ENCODE results near the gene VARS1. TPM values are rescaled to one million over a fixed set of nuclear protein-coding genes. Genes with fewer than 3 reads are reported as not detected.

The VARS1 gene
- total RNA-seq, 1 experiment from 2014 or later: 124 TPM

DNA sequence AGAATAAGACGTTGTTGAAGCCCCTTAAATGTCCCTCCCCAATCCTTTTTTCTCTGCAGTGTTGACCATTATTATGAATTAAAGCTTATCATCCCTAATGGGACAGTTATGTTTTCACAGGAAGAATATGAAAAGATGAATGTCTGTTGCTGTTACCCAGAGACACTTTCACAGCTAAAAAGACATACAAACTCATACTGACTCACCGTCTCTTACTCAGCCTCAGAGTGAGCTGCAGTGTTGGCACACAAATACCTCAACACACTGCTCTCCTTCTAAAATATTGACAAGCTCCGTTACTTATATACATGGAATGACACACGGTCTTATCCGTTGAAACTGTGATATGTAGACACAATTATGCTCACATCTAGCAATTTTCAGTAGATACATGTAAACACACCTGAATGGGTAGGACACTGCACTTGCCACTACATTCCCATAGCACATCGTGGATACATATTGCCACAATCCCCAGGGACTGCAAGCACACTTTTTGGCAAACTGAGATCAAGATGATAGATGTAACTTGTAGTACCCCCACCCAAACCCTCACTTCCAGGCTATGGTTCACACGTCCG lies 42.7 kb downstream of the VARS1 start:
- no peak overlapping the region for H2AFZ ChIP-seq
- intact Hi-C loops (cut with micrococcal nuclease; ENCODE audit: unreplicated experiment): no loop called here
- DNase-seq: no peak
- no TSS peak for BruUV-seq (replicated peaks)
- H3F3A ChIP-seq (ENCODE audit: insufficient read depth, low read depth): peaks cover 13% of the 10 kb centered on the region; the same call in 1 of the 2 replicates
- no peak overlapping the region for H3K27ac ChIP-seq
- no peaks in the 10 kb centered on the region for H3K9me3 ChIP-seq (ENCODE audit: insufficient read depth, low read depth)
- no peak overlapping the region for H3K4me2 ChIP-seq
- peaks cover 3% of the 10 kb centered on the region for H3K4me1 ChIP-seq (replicated peaks; ENCODE audit: insufficient read depth)
- ChIA-PET POLR2A (ENCODE audit: unreplicated experiment) (no interaction called here), CTCF (no interaction called here)
- TF ChIP-seq EZH2 (IDR thresholded peaks at IDR 0.05; ENCODE audit: low read depth) (no peak), CTCF (conservative IDR thresholded peaks at IDR 0.05) (no peak)
- no peaks in the 10 kb centered on the region for H3K79me2 ChIP-seq (ENCODE audit: low read depth)
- H3K27me3 ChIP-seq (ENCODE audit: insufficient read depth, low read depth): no peaks in the 10 kb centered on the region
- H3K4me3 ChIP-seq: no peak overlapping the region
- H3K36me3 ChIP-seq (ENCODE audit: low read depth): no peaks in the 10 kb centered on the region
- H3K9me2 ChIP-seq (ENCODE audit: insufficient read depth): no peaks in the 10 kb centered on the region
- no peaks in the 10 kb centered on the region for H4K20me1 ChIP-seq (ENCODE audit: insufficient read depth)

GRCh38 chr6:31750411-31751022 lies 45.0 kb downstream of the VARS1 start:
- Histone ChIP-seq H2AFZ (no peak overlapping the region), H3K4me2 (no peak overlapping the region), H3K9me2 (ENCODE audit: insufficient read depth) (no peaks in the 10 kb centered on the region), H4K20me1 (ENCODE audit: insufficient read depth) (no peaks in the 10 kb centered on the region), H3K36me3 (ENCODE audit: low read depth) (no peaks in the 10 kb centered on the region), H3K27ac (no peak overlapping the region), H3K27me3 (ENCODE audit: insufficient read depth, low read depth) (no peaks in the 10 kb centered on the region), H3K9me3 (ENCODE audit: insufficient read depth, low read depth) (no peaks in the 10 kb centered on the region), H3K4me3 (no peak overlapping the region), H3F3A (ENCODE audit: insufficient read depth, low read depth) (peaks cover 28% of the 10 kb centered on the region; the same call in 1 of the 2 replicates), H3K4me1 (replicated peaks; ENCODE audit: insufficient read depth) (peaks cover 20% of the 10 kb centered on the region), H3K79me2 (ENCODE audit: low read depth) (no peaks in the 10 kb centered on the region)
- ChIA-PET CTCF (no interaction called here), POLR2A (ENCODE audit: unreplicated experiment) (no interaction called here)
- TF ChIP-seq CTCF (conservative IDR thresholded peaks at IDR 0.05) (no peak), EZH2 (IDR thresholded peaks at IDR 0.05; ENCODE audit: low read depth) (no peak)
- no TSS peak for BruUV-seq (replicated peaks)
- intact Hi-C loops (cut with micrococcal nuclease; ENCODE audit: unreplicated experiment): no loop called here
- DNase-seq: no peak

GRCh38 chr6:31749301-31750036 lies 46.1 kb downstream of the VARS1 start:
- Histone ChIP-seq H3K4me3 (no peak overlapping the region), H3K4me2 (no peak overlapping the region), H3K27me3 (ENCODE audit: insufficient read depth, low read depth) (no peaks in the 10 kb centered on the region), H3K4me1 (replicated peaks; ENCODE audit: insufficient read depth) (peaks cover 20% of the 10 kb centered on the region), H3K27ac (no peak overlapping the region), H3K79me2 (ENCODE audit: low read depth) (no peaks in the 10 kb centered on the region), H2AFZ (no peak overlapping the region), H3K9me3 (ENCODE audit: insufficient read depth, low read depth) (no peaks in the 10 kb centered on the region), H4K20me1 (ENCODE audit: insufficient read depth) (no peaks in the 10 kb centered on the region), H3K36me3 (ENCODE audit: low read depth) (no peaks in the 10 kb centered on the region), H3F3A (ENCODE audit: insufficient read depth, low read depth) (peaks cover 32% of the 10 kb centered on the region; the same call in 1 of the 2 replicates), H3K9me2 (ENCODE audit: insufficient read depth) (no peaks in the 10 kb centered on the region)
- ChIA-PET CTCF (no interaction called here), POLR2A (ENCODE audit: unreplicated experiment) (interaction anchor here (1.0 kb wide), 1 partner anchor 14 kb away, joined by 6 read pairs; no protein-coding TSS in a partner anchor)
- BruUV-seq (replicated peaks): no TSS peak
- DNase-seq: no peak
- TF ChIP-seq EZH2 (IDR thresholded peaks at IDR 0.05; ENCODE audit: low read depth): no peak
- no peak for TF ChIP-seq CTCF (conservative IDR thresholded peaks at IDR 0.05)
- intact Hi-C loops (cut with micrococcal nuclease; ENCODE audit: unreplicated experiment): no loop called here

Other genes with a start within 250 kb of the VARS1 start
- gene ATP6V1G2, start 249.1 kb downstream of the VARS1 start, total RNA-seq (2021): 0.55 and 1.8 TPM in 2 replicates
- 26.1 and 38.3 TPM in 2 replicates for gene NFKBIL1, start 248.1 kb downstream of the VARS1 start, total RNA-seq (2021)
- gene LTA, start 223.5 kb downstream of the VARS1 start, total RNA-seq (2021): not detected in 2 replicates
- gene TNF, start 220.2 kb downstream of the VARS1 start, total RNA-seq (2021): not detected in 2 replicates
- 0.63 TPM in 1 of 2 replicates, not detected in the other for gene LTB, start 213.3 kb downstream of the VARS1 start, total RNA-seq (2021)
- gene LST1, start 209.5 kb downstream of the VARS1 start, total RNA-seq (2021): 1.6 TPM in 2 replicates
- gene NCR3, start 202.7 kb downstream of the VARS1 start, total RNA-seq (2021): not detected in 2 replicates
- gene AIF1, start 180.5 kb downstream of the VARS1 start, total RNA-seq (2021): not detected in 2 replicates
- gene PRRC2A, start 175.0 kb downstream of the VARS1 start, total RNA-seq (2021): 182 and 192 TPM in 2 replicates
- 336 and 358 TPM in 2 replicates for gene BAG6, start 143.1 kb downstream of the VARS1 start, total RNA-seq (2021)
- gene APOM, start 139.9 kb downstream of the VARS1 start, total RNA-seq (2021): 2.7 and 2.9 TPM in 2 replicates
- gene C6orf47, start 135.0 kb downstream of the VARS1 start, total RNA-seq (2021): 17.2 and 17.8 TPM in 2 replicates
- 11.5 and 13.0 TPM in 2 replicates for gene GPANK1, start 130.8 kb downstream of the VARS1 start, total RNA-seq (2021)
- 152 and 173 TPM in 2 replicates for gene CSNK2B, start 129.7 kb downstream of the VARS1 start, total RNA-seq (2021)
- gene LY6G5B, start 125.8 kb downstream of the VARS1 start, total RNA-seq (2021): 20.9 and 24.0 TPM in 2 replicates
- 2.6 and 3.7 TPM in 2 replicates for gene LY6G5C, start 114.7 kb downstream of the VARS1 start, total RNA-seq (2021)
- gene ABHD16A, start 92.4 kb downstream of the VARS1 start, total RNA-seq (2021): 31.3 and 35.2 TPM in 2 replicates
- not detected in 2 replicates for gene LY6G6F, start 88.9 kb downstream of the VARS1 start, total RNA-seq (2021)
- not detected in 2 replicates for gene LY6G6D, start 80.4 kb downstream of the VARS1 start, total RNA-seq (2021)
- gene LY6G6C, start 74.0 kb downstream of the VARS1 start, total RNA-seq (2021): 1.2 and 2.1 TPM in 2 replicates
- gene MPIG6B, start 72.4 kb downstream of the VARS1 start, total RNA-seq (2021): 0.43 and 0.59 TPM in 2 replicates
- gene DDAH2, start 66.5 kb downstream of the VARS1 start, total RNA-seq (2021): 58.3 and 99.6 TPM in 2 replicates
- gene CLIC1, start 59.2 kb downstream of the VARS1 start, total RNA-seq (2021): 546 and 599 TPM in 2 replicates
- gene MSH5, start 55.7 kb downstream of the VARS1 start, total RNA-seq (2021): 50.0 and 68.8 TPM in 2 replicates
- gene SAPCD1, start 33.1 kb downstream of the VARS1 start, total RNA-seq (2021): 11.1 and 16.9 TPM in 2 replicates
- gene VWA7, start 18.4 kb downstream of the VARS1 start, total RNA-seq (2021): 6.0 and 9.6 TPM in 2 replicates
- gene LSM2, start 11.2 kb upstream of the VARS1 start, total RNA-seq (2021): 67.5 and 74.3 TPM in 2 replicates
- 2.3 and 2.6 TPM in 2 replicates for gene HSPA1L, start 19.5 kb upstream of the VARS1 start, total RNA-seq (2021)
- 378 and 385 TPM in 2 replicates for gene HSPA1A, start 19.8 kb upstream of the VARS1 start, total RNA-seq (2021)
- gene HSPA1B, start 32.0 kb upstream of the VARS1 start, total RNA-seq (2021): 334 and 340 TPM in 2 replicates
- 23.1 and 23.4 TPM in 2 replicates for gene NEU1, start 67.1 kb upstream of the VARS1 start, total RNA-seq (2021)
- gene SLC44A4, start 83.2 kb upstream of the VARS1 start, total RNA-seq (2021): 44.4 and 44.9 TPM in 2 replicates
- gene EHMT2, start 101.9 kb upstream of the VARS1 start, total RNA-seq (2021): 57.3 and 68.3 TPM in 2 replicates
- 16.2 and 20.3 TPM in 2 replicates for gene ZBTB12, start 106.3 kb upstream of the VARS1 start, total RNA-seq (2021)
- gene C2, start 132.0 kb upstream of the VARS1 start, total RNA-seq (2021): 0.96 and 2.4 TPM in 2 replicates
- gene CFB, start 150.3 kb upstream of the VARS1 start, total RNA-seq (2021): 22.6 and 25.5 TPM in 2 replicates
- gene NELFE, start 163.2 kb upstream of the VARS1 start, total RNA-seq (2021): 43.0 and 50.8 TPM in 2 replicates
- gene SKIC2, start 163.4 kb upstream of the VARS1 start, total RNA-seq (2021): 67.9 and 86.0 TPM in 2 replicates
- gene DXO, start 176.4 kb upstream of the VARS1 start, total RNA-seq (2021): 24.5 and 36.0 TPM in 2 replicates
- 7.0 and 9.3 TPM in 2 replicates for gene C4A, start 186.3 kb upstream of the VARS1 start, total RNA-seq (2021)
- 7.5 and 8.3 TPM in 2 replicates for gene C4B, start 219.0 kb upstream of the VARS1 start, total RNA-seq (2021)
- 0.33 TPM in 1 of 2 replicates, not detected in the other for gene CYP21A2, start 242.7 kb upstream of the VARS1 start, total RNA-seq (2021)